Fibroblast of upper back skin (primary cell): ENCODE results near the gene HIVEP3.

Experiments
- DNase-seq: peaks from one replicate; pipeline ENCODE4 v3.0.0-alpha.2; 2013

Gene HIVEP3

GRCh38 chr1:41642922-41643821 lies 275.6 kb downstream of the HIVEP3 start:
- no peak for DNase-seq

DNA sequence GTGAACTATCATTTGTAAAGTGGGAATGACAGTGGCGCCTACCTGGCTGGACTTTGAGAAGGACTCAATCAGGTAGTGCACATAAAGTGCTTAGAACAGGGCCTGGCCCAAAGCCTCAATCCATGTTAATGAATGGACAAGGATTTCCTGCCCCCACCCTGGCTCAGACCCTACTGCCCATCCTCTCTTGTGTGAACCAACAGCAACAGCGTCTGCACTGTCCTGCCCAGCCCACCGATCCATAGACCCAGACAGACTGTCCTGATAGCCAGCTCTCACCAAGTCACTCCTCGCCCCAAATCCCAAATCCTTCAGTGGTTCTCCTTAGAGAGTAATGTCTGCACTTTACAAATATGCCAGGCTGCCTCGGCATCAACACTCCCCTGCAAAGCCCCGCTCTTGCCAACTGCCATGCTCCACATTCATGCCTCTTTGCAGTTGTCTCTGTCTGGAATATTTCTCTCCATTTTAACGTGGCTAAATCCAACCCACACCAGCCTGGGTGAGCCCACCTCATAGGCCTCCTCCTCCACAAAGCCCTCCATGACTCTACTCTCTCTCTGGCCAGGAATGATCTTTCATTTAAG lies 276.7 kb downstream of the HIVEP3 start:
- DNase-seq: no peak

GRCh38 chr1:41641475-41641814 lies 277.3 kb downstream of the HIVEP3 start:
- no peak for DNase-seq

- DNase-seq: no peak
Observed at GRCh38 chr1:41640756-41641474, 277.8 kb downstream of the HIVEP3 start.

GRCh38 chr1:41640141-41640751 lies 278.5 kb downstream of the HIVEP3 start:
- no peak for DNase-seq

GRCh38 chr1:41639332-41639936 lies 279.3 kb downstream of the HIVEP3 start:
- peak; percentile 69 for DNase-seq

GRCh38 chr1:41638086-41639024 lies 280.4 kb downstream of the HIVEP3 start:
- no peak for DNase-seq

DNA sequence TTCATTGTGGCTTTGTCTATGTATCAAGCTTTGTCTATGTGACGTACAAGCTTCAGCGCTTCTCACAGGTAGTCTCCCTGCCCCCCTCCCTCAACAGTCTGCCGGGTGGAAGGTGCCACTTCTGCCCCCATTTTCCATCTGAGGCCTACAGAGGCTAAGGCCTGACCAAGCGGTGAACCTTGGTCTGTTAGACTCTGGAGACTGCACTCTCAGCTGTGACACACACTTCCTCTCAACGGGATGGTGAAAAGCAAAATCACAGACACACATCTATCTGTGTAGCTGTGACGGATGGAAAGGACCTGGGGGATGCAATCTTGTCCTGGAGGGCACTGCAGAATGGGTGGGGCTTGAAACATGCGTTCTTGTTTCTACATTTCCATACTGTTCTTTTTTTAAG lies 281.4 kb downstream of the HIVEP3 start:
- no peak for DNase-seq

DNA sequence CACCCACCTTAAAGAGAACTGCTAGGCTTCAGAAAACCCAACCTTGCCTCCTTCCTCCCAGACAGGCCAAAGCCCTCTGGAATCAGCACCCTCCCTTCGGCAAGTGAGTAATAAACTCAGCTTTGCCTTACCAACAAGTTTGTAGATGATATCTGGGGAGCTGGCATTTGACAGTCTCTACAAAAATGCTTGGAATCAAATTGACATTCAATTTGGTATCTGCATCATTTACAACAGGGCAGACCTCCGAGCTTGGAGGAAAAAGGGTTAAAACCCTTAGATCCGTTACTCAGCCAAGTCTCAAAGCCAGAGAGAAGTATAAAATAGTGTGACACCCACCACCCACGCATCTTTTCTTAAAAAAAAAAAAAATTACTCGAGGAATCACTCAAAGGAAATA lies 285.0 kb downstream of the HIVEP3 start:
- DNase-seq: peak; percentile 58

DNA sequence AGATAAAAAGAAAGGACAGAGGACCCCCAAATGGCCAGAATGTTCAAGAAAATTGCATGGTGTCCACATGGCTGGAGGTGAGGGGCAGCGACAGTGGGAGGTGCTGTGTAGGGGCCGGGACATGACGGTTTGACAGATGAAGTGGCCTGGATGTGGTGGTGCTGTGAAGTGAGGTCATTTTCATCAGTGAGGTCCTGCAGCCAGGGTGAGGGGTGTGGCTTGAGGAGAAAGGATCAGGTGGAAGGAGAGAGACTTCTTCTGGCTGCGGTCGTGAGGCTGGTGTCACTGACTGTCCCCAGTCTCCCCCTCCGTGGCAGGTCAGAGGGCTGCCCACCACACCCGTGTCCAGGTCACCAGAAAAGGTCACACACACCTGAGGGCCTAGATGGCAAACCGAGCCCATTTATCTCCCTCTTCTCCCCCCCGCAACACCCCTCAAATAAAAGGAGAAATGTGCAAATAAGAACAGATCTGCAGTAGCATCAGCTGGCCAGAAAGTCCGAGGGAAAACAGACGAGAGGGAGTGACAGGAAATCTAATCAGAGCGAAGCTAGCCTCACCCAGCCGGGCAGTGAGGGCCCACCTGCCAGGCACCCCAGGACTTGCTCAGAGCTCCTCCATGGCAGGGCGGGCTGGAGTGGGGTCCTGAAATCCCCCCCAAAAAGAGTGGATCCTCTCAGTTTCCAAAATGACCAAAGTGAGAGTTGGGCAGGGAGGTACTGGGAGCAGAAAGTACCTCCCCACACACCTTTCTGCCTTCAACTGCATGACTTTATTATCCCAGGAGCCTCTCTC lies 285.7 kb downstream of the HIVEP3 start:
- DNase-seq: no peak

DNA sequence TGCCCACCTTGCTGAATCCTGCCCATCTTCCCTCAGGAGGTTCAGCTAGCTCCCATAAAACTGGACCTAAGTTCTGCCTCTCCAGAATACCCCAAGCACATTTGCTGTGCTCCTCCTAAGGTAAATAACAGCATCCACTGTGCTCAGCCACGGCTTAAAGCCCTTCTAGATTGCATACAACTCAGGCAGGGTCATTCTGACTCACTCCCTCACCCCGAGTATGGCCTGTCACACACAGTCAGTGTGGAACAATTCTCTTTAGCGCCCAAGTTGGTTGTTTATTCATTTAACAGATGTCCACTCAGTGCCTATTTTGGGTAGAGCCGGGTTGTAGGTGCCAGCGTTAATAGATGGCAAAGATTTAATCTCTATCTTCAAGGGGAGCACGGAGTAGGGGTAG lies 286.8 kb downstream of the HIVEP3 start:
- DNase-seq: peak; percentile 49

GRCh38 chr1:41631154-41631553 lies 287.6 kb downstream of the HIVEP3 start:
- DNase-seq: no peak

DNA sequence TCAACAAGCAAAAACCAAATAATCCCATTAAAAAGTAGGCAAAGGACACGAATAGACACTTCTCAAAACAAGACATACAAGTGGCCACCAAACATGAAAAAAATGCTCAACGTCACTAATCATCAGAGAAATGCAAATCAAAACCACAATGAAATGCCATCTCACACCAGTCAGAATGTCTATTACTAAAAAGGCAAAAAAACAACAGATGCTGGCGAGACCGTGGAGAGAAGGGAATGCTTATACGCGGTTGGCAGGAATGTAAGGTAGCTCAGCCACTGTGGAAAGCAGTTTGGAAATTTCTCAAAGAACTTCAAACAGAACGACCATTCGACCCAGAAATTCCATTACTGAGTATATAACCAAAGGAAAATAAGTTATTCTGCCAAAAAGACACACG lies 289.2 kb downstream of the HIVEP3 start:
- DNase-seq: peak; percentile 98

- no peak for DNase-seq
Observed at GRCh38 chr1:41629141-41629540, 289.6 kb downstream of the HIVEP3 start.

- no peak for DNase-seq
Observed at GRCh38 chr1:41627491-41628280, 291.0 kb downstream of the HIVEP3 start.

DNA sequence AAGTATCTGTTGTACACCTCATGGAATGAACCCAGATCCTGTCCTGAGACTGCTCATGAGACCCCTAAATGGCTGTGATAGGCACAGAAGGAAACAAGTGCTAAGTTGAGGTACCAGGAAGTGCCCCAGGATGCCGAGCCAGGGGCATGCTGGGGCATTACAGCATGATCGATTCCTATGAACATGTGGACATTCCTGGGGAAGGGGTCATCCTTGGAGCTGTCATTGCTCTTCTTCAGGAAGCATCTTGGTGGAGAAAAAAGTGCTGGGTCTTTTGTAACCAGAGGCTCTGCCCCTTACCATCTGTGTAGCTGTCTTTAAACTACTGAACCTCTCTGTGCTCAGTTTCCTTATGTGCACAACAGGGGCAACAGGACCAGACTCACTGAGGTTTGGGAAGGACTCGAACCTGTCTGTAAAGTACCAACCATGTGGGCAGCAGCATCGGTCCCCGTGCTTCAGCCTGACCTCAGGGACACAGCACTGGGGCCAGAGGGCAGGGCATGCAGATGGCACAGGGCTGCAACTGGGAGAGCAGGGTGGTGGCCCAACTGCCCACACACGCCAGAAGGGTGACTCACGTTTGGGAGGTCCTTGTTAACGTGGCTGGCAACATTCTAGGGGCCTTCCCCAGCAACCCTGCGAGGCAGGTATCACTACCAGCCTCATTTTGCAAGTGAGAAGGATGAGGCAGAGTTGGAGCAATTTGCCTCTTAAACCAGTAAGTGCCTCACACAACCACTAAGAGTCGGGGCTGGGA lies 291.9 kb downstream of the HIVEP3 start:
- DNase-seq: peak; percentile 60

GRCh38 chr1:41626146-41626545 lies 292.6 kb downstream of the HIVEP3 start:
- DNase-seq: peak; percentile 82

- DNase-seq: no peak
Observed at GRCh38 chr1:41623736-41624135, 295.0 kb downstream of the HIVEP3 start.
